Fibroblast of upper back skin (primary cell): ENCODE data around the gene MRPL14.
"Not testable (repeated sequence)": the region's sequence is repeated elsewhere in the genome, so short reads cannot be mapped to it uniquely, and the experiment has no call there.

ENCODE experiments used
- DNase-seq: peaks from one replicate; pipeline ENCODE4 v3.0.0-alpha.2; 2013

The MRPL14 gene

GRCh38 chr6:44149369-44150012 lies 22.2 kb upstream of the MRPL14 start:
- DNase-seq = no peak

DNA sequence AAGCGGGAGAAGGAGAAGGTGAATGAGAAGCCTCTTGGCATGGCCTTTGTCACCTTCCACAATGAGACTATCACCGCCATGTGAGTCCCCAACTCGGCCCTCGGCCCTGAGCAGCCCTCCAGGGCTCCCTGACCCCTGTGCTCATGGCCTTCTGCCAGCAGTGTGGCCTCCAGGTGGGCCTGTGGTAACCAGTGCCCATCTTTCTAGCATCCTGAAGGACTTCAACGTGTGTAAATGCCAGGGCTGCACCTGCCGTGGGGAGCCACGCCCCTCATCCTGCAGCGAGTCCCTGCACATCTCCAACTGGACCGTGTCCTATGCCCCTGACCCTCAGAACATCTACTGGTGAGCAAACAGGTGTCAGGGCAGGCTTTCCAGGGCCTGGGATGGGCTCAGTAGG lies 21.1 kb upstream of the MRPL14 start:
- DNase-seq = no peak

DNA sequence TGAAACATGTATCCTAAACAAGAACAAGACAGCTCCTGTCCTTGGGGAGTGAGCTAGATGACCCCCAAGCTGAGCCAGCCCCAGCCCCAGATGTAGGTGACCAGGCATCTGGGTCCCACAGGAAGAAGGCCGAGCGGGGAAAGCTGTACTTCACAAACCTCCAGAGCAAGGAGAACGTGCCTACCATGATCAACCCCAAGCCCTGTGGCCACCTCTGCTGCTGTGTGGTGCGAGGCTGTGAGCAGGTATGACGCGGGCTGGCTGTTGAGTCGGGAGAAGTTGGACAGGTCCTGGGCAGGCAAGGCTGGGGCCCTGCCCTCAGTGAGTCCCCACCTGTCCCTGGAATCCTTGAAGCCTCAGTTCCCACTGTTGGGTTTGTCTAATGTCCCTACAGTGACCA lies 20.0 kb upstream of the MRPL14 start:
- no peak for DNase-seq

DNA sequence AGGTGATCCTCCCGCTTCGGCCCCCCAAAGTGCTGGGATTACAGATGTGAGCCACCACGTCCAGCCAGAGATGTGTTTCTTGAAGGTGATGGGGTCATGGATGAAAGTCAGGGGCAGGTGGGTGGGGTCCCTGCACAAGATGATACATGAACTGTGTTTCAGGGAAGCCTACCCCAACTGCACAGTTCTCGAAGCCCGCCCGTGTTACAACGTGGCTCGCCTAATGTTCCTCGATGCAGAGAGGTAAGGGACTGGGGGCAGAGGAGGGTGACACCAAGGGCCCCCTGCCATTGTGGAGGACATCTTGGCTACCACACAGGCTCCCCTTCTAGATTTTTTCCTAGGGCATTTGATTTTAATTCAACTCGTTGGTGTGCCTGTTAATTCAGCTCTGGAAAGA lies 19.4 kb upstream of the MRPL14 start:
- DNase-seq = no peak

GRCh38 chr6:44145839-44146238 lies 18.6 kb upstream of the MRPL14 start:
- no peak for DNase-seq

DNA sequence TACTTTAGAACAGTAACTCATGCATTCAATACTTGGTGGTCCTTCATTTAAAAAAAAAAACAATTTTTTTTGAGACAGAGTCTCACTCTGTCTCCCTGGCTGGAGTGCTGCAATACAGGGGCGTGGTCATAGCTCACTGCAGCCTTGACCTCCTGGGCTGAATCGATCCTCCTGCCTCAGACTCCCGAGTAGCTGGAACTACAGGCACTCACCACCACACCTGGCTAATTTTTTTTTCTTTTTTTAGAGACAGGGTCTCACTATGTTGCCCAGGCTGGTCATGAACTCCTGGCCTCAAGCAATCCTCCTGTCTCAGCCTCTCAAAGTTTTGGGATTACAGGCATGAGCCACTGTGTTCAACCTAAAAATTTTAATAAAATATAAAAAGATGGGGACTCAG lies 17.3 kb upstream of the MRPL14 start:
- not testable (repeated sequence) for DNase-seq

- no peak for DNase-seq
These were observed 16.5 kb upstream of the MRPL14 start for GRCh38 chr6:44143731-44144130.

GRCh38 chr6:44142835-44143234 lies 15.6 kb upstream of the MRPL14 start:
- no peak for DNase-seq

DNA sequence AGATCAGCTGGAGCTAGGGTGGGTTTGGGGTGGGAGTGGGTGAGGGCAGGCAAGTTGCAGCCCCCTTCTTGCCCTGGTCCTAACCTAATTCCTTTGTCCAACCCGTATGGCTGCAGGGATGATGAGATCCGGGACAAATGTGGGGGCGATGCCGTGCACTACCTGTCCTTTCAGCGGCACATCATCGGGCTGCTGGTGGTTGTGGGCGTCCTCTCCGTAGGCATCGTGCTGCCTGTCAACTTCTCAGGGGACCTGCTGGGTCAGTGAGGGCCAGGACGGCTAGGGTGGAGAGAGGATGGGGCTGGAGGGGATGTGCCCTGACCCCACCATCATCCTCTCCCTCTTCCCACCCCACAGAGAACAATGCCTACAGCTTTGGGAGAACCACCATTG lies 12.1 kb upstream of the MRPL14 start:
- no peak for DNase-seq

DNA sequence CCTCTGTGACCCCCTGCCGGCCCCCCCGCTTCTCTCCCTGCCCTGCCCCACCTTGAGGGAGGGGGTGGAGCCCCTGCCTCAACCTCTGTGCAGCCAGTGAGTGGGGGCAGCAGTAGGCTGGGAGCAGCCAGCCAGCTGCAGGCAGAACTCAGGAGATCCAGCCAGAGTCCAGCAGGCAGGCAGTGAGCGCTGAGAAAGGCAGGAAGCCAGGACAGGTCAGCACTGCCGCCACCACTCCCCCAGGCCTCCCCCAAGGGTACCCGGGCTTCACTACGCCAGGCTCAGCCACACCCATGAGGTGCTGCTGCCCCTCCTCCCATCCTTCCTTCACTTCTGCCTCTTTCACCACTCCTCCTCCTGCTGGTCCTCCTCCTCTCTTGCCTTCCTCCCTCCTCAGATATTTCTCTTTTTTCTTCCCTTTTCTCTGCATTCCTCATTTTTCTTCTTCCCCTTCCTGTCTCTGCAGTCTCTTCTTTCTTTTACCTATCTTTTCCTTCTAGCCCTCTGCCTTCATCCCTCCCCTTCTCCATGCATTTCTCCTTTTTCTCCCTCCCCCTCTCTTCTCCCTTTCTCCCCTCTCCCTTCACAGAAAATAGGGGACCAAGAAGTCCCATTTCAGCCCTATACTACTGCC lies 11.6 kb upstream of the MRPL14 start:
- DNase-seq = no peak

GRCh38 chr6:44135875-44136274 lies 8.6 kb upstream of the MRPL14 start:
- DNase-seq = no peak

DNA sequence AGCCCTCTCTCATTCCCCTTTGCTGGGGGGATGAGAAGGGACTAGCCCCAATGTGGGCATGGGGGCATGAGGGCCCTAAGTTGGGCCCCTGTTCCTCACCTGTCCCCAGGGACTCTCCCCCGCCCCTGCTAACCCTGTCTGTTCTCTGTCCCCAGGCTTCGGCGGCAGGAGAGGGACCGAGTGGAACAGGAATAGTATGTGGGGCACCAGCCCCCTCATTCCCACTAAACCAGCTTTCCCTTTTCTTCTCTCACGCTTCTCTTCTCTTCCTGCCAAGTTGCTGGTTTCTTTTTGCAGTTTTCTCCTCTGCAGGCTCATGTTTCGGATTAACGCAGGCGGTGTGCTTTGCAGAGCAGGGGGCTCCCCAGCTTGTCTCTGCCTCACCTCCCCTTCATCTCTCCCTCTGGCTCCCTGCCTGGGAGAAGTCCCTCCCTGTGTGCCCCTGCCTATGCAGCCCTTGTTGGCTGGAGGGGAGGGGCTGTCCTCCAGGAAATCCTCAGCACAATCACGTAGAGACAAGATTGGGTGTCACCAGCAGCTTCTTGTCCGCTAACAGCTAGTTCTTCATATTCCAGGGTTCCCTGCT lies 8.0 kb upstream of the MRPL14 start:
- DNase-seq = no peak

- DNase-seq = no peak
These were observed 6.9 kb upstream of the MRPL14 start for GRCh38 chr6:44133981-44134711.

DNA sequence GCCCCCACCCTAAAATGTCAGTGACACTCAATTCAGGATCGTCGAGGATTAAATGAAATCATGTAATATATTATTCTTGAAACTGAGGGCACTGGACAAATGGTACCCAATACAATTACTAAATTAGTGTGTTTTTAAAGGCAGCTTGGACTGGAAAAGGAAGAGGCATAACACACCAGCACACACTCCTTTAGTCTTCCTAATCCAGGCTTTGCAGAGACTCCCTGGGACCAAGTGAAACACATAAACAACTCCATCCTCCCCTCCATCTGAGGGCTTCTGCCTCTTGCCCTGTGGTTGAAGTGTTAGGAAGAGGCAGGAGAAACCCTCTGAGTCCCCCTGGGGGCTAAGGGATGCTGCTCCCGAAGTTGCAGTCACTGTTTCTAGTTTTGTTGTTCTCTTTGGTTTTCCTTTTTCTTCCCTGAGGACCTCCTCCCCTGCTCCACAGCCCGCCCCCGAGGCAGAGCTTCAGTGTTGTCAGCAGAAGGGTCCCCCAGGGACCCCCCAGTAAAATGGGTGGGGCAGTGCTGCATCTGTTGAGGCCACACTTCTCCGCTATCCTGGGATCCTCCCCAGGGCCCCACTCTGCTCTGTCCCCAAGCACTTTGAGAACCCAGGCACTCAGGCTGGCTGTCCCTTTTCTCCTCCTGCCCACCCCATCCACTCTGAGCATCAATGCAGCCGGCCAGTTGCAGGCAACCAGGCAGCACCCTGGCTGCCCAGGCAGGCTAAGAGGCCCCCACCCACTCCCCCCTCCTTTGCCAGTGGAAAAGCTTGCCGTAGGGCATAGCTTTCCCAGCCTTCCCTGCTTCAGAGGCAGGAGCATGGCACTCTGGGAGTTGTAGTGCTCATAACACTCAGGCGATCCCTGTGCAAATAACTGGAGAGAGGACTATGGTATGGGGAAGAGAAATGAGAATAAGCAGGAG lies 6.0 kb upstream of the MRPL14 start:
- DNase-seq = peak; percentile 28

DNA sequence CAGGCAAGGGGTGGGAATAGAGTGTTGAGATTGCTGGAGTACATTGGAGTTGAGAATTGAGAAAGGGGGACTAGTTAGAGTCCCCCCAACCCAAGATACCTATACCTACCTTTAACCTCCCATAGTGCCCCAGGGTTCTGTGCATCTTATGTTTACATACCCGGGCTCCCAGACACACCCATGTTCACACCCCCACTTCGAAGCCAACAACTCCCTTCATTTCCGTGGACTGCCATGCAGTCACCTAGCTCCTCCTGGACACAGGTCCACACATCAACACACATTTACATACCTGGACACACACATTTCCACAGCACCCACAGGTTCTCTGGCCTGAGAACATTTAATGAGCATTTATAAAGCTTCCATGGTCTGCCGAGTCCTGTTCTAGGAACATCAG lies 5.2 kb upstream of the MRPL14 start:
- DNase-seq = no peak

- DNase-seq = no peak
These were observed 4.6 kb upstream of the MRPL14 start for GRCh38 chr6:44131892-44132291.

DNA sequence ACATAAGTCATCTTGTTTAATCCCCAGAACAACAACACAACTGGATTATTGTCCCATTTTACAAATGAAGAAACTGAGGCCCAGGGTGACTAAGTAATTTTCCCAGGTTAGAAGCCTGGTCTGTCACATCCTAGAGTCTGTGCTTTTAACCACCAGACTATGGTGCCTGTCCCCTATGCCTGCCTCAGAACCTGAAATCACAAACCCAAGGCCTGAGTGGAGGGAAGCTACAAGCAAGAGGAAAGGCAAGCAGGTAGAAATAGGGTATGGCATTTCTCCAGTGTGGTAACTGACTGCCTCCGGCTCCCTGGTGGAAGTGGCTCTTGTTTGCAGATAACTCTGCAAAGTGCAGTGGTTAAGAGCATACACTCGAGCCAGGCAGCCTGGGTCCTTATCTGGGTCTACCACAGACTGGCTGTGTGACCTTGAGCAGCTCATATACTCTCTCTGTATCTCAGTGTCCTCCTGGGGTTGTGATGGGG lies 2.6 kb upstream of the MRPL14 start:
- no peak for DNase-seq

- DNase-seq = no peak
These were observed 1.0 kb upstream of the MRPL14 start for GRCh38 chr6:44128020-44128917.

DNA sequence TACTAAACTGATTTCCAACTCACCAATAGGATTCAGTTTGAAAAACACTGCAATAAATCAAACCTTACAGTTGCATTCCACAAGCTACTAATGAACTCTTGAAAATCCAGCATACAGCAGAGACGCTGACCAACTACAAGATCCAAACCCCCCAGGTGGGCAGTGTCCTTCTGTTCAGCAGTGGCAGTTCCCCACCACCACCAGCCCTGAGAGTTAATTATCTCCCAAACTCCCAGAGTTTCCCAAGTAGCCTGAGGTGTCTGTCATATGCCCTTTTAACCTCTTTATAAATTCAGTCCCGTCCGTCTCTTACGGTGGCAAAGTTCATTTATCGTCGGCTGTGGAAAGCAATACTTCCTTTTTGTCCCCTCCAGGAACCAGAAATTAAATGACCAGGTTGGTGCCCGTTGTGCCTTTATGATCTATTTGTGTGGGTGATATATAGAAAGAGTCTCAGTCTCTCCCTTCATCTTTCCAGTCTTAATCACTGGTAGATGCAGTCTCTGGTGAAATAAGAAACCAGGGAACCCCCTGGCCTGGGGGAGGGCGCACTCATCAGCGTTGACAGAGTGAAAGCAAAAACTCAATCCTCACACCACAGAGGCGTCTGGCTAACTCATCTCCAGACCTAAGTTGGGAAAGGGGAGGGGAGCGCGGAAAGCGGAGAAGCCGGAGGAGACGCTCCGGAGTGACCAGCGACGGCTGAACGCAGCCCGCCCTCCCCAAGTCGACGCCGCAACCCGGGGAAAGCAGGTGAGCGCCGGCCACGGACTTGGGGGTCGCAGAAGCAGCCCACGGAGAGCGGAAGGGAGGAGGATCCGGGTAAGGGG lies 717 bp downstream of the MRPL14 start:
- peak; percentile 80 for DNase-seq

DNA sequence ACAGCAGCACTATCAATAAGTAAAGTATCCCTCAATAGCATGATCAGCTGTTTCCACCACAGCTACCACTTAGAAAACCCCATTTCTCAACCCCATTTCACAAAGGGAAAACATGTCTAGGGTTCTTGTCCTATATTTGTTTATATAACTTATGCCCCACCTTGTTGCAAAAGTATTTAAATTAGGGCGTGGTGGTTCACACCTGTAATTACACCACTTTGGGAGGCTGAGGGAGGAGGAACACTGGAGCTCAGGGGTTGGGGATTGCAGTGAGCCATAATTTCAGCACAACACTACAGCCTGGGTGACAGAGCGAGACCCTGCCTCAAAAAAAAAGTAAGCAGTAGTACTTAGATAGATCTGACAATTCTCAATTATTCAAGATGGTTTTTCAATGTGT lies 3.7 kb downstream of the MRPL14 start:
- DNase-seq = no peak

DNA sequence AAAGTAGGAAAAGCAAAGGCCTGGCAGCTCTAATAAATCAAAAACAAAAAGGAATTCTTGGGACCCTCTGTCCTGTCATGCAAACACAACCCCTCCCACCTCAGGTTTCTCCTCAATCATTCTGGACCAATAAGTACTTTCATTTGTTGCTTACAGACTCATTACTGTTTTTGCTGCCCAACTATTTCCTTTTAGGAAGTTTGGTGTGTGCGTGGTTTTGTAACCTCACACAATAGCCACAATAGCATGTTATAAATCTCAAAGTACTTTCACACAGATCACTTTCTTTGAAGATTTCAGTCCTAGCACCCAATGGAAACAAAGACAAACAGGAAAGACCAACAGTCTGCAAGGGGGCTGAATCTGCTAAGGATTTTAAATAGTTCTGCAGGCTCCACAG lies 4.5 kb downstream of the MRPL14 start:
- no peak for DNase-seq
